ENCODE measurements around the gene SPATA2L.

SPATA2L gene

GRCh38 chr16:89720551-89720812 lies 19.0 kb upstream of the SPATA2L start:
- Mint-ChIP-seq H3K9me3 (no peaks in the 10 kb centered on the region), H3K4me3 (peak overlapping the region; percentile 76), H3K36me3 (ENCODE audit: low read depth) (peaks cover 51% of the 10 kb centered on the region), H3K27me3 (no peaks in the 10 kb centered on the region), H3K4me1 (ENCODE audit: low read depth) (peaks cover 52% of the 10 kb centered on the region), H3K27ac (peak overlapping the region; percentile 91)
- DNase-seq, result no peak

GRCh38 chr16:89717688-89718505 lies 16.4 kb upstream of the SPATA2L start:
- Mint-ChIP-seq H3K36me3 (ENCODE audit: low read depth) (peaks cover 51% of the 10 kb centered on the region), H3K9me3 (no peaks in the 10 kb centered on the region), H3K27ac (peak overlapping the region; percentile 26), H3K4me3 (no peak overlapping the region), H3K4me1 (ENCODE audit: low read depth) (peaks cover 37% of the 10 kb centered on the region), H3K27me3 (no peaks in the 10 kb centered on the region)
- DNase-seq, result no peak

DNA sequence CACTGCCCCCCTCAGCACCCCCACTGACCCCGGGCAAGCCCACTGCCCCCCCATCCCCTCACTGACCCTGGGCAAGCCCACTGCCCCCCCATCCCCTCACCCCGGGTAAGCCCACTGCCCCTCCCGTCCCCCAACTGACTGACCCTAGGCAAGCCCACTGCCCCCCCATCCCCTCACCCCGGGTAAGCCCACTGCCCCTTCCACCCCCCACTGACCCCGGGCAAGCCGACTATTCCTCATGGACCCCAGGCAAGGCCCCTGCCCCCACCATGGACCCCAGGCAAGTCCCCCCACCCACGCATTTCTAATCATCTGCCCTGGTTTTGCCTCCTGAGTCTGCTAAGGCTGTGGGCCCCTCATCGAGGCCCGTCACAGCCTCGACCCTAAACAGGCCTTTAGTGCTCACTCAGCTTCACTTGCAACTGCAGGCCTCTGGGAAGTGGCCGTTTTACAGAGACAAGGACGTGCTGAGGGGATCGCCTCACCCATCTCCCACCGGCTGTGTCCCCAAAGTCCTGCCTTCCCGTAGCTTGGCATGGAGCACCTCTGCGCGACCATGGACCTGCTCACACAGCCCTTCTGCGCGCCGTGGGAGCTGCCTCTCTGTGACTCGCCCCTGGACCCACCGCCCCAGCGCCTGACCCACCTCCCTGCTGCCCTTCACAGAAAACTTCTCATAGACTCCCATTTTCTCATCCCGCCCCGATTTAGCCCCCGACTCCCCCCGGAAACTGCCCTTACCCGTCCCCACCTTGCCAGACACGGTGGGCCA lies 15.6 kb upstream of the SPATA2L start:
- H3K4me1 Mint-ChIP-seq (ENCODE audit: low read depth), result peaks cover 31% of the 10 kb centered on the region
- no peaks in the 10 kb centered on the region for H3K9me3 Mint-ChIP-seq
- H3K27me3 Mint-ChIP-seq, result no peaks in the 10 kb centered on the region
- H3K4me3 Mint-ChIP-seq, result no peak overlapping the region
- H3K36me3 Mint-ChIP-seq (ENCODE audit: low read depth), result peaks cover 51% of the 10 kb centered on the region
- no peak for DNase-seq
- no peak overlapping the region for H3K27ac Mint-ChIP-seq

DNA sequence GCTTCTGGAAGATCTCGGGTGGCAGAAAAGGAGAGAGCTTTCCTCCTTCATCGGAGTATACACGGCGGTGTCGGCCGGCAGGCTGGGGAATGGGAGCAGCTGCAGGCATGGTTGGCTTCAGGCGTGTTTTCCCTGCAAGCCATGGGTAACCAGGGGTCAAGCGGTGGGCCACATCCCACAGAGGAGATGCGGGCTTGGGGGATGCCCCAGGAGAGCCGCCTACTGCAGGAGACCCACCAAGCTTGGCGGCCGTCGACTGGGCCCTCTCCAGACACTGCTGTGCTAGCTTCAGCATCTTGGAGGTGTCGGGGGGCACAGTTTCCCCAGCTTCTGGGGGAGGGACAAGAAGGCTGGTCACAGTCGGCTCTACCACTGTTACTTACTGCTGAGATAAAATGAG lies 15.0 kb upstream of the SPATA2L start:
- no peak overlapping the region for H3K27ac Mint-ChIP-seq

DNA sequence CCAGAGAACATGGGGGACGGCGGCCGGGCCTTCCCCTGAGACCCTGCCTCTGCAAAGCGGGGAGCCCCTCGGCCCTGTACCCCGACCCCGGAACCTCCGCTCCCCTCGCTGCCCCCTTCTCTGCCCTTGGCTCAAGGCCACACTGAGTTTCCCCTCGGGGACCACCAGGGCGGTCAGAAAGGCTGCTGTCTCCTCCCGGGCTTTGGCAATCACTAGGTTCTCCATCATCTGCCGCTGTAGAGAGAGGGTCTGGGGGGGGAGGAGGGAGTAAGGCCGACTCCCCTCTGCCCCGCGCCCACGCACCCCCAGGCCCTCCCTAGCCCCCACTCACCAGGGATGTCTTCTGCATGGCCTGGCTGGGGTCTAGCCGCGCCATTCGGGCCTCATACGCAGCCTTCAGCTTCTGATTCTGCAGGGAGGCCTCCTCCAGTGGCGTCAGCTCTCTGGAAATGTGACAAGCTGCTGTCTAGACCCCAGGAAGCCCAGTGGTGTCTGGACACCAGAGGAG lies 10.8 kb upstream of the SPATA2L start:
- Mint-ChIP-seq H3K27me3 (no peaks in the 10 kb centered on the region), H3K4me3 (peak overlapping the region; percentile 83), H3K36me3 (ENCODE audit: low read depth) (peaks cover 41% of the 10 kb centered on the region), H3K27ac (peak overlapping the region; percentile 82), H3K9me3 (no peaks in the 10 kb centered on the region), H3K4me1 (ENCODE audit: low read depth) (peaks cover 5% of the 10 kb centered on the region)
- no peak for DNase-seq

More for the DNA sequence above, 15.0 kb upstream of the SPATA2L start:
- Mint-ChIP-seq H3K4me3 (no peak overlapping the region), H3K4me1 (ENCODE audit: low read depth) (peaks cover 31% of the 10 kb centered on the region), H3K27me3 (no peaks in the 10 kb centered on the region), H3K9me3 (no peaks in the 10 kb centered on the region), H3K36me3 (ENCODE audit: low read depth) (peaks cover 52% of the 10 kb centered on the region)
- no peak for DNase-seq

- Mint-ChIP-seq H3K36me3 (ENCODE audit: low read depth) (peaks cover 38% of the 10 kb centered on the region), H3K9me3 (no peaks in the 10 kb centered on the region), H3K27ac (peak overlapping the region; percentile 82), H3K4me1 (ENCODE audit: low read depth) (peaks cover 5% of the 10 kb centered on the region), H3K4me3 (peak overlapping the region; percentile 83), H3K27me3 (no peaks in the 10 kb centered on the region)
- DNase-seq, result peak; percentile 91
Measured at GRCh38 chr16:89711601-89712273, 10.2 kb upstream of the SPATA2L start.

DNA sequence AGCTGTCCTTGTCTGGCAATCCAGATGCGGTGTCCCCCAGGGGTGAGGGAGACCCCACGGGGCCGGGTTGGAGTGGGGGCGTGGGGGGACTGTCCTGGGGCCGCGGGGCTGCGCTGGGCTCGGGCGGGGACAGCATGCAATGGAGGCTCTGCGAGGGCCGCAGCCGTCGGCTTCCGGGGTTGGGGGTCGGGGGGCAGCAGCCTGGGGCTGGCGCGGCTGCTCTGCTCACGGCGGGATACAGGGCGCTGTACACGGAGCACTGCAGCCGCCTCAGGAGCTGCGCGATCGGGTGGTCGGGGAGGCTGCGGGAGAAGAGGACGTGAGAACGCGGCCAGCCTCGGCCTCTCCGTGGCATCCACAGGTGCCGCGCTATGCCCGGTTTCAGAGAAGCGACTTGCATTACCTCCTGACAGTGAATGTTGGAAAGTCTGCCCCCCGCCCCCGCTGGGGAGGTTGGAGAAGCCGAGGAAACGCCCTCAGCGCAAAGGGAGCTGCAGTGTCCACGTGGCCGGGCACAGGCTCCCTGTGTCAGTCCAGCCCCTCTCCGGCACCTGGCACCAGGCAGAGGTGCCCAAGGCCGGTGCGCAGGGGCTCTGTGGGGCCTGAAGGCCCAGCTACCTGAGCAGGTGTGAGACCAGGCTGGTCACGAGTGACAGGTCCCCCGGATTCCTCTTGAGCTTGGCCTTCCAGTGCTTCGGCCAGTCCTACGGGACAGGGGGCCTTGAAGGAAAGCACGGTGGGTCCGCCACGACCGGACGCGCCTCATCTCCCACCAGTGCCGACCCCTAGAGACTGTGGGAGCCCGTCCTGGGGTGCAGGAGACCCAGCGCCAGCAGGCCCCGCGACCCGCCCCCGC lies 9.4 kb upstream of the SPATA2L start:
- no peak overlapping the region for H3K27ac Mint-ChIP-seq
- H3K4me3 Mint-ChIP-seq, result peak overlapping the region; percentile 8
- peaks cover 11% of the 10 kb centered on the region for H3K4me1 Mint-ChIP-seq (ENCODE audit: low read depth)
- H3K36me3 Mint-ChIP-seq (ENCODE audit: low read depth), result peaks cover 31% of the 10 kb centered on the region
- no peaks in the 10 kb centered on the region for H3K27me3 Mint-ChIP-seq
- H3K9me3 Mint-ChIP-seq, result no peaks in the 10 kb centered on the region
- DNase-seq, result no peak

DNA sequence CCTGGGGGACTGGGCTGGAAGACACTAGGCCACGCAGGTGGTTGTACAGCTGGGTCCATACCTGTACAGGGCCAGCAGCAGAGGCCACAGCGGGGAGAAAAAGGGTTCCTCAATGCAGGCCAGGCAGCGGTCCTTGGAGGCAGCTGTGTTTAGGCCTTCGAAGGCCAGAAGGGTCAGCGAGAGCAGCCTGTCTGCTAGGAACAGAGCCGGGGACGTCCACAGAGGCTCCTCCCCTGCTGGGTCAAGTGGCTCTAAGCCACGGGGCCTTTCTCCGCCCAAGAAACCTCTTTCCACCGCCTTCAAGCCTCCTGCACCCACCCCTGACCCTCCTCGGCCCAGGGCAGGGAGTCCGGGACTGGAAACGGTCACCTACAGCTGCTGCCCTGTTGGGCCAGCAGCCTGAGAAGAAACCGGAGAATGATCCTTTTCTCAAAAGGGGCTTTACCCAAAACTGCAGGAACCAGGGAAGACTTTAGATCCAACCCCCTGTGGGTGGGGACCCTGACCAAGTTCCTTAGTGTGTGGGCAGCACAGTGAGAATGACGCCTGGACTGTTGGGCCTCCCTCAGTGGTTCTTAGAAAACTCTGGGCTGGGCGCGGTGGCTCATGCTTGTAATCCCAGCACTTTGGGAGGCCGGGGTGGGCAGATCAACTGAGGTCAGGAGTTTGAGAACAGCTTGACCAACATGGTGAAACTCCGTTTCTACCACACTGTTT lies 8.4 kb upstream of the SPATA2L start:
- Mint-ChIP-seq H3K4me1 (ENCODE audit: low read depth) (peaks cover 12% of the 10 kb centered on the region), H3K27ac (no peak overlapping the region), H3K4me3 (peak overlapping the region; percentile 44)

GRCh38 chr16:89709166-89709565 lies 7.7 kb upstream of the SPATA2L start:
- Mint-ChIP-seq H3K27ac (no peak overlapping the region), H3K36me3 (ENCODE audit: low read depth) (peaks cover 16% of the 10 kb centered on the region), H3K9me3 (no peaks in the 10 kb centered on the region), H3K4me1 (ENCODE audit: low read depth) (peaks cover 9% of the 10 kb centered on the region), H3K4me3 (no peak overlapping the region), H3K27me3 (no peaks in the 10 kb centered on the region)
- DNase-seq, result no peak

More for the DNA sequence above, 8.4 kb upstream of the SPATA2L start:
- Mint-ChIP-seq H3K36me3 (ENCODE audit: low read depth) (peaks cover 23% of the 10 kb centered on the region), H3K9me3 (no peaks in the 10 kb centered on the region), H3K27me3 (no peaks in the 10 kb centered on the region)
- no peak for DNase-seq

DNA sequence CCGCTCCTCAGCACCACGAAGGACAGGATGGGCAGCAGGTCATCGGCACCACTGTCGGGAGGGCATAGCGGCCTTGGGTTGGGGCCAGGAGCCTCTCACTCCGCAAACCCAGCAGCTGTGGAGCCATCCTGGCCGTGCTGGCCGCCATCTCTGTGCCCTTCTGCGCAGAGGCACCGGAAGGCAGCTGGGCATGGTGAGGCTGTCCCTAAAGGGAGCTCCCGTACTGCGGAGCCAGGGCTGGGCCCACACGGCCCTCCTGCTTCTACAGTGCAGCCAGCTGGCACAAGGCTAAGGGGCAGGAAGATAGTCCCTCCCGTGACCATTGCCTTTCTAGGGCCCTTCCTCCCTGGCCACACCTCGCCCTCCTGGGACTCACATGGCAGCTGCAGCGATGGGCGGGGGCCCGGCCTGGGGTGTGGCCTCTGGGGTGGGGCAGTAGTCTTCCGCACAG lies 7.0 kb upstream of the SPATA2L start:
- Mint-ChIP-seq H3K27ac (no peak overlapping the region), H3K27me3 (no peaks in the 10 kb centered on the region), H3K9me3 (no peaks in the 10 kb centered on the region), H3K36me3 (ENCODE audit: low read depth) (peaks cover 9% of the 10 kb centered on the region), H3K4me1 (ENCODE audit: low read depth) (peaks cover 7% of the 10 kb centered on the region), H3K4me3 (no peak overlapping the region)
- no peak for DNase-seq

GRCh38 chr16:89707695-89708094 lies 6.2 kb upstream of the SPATA2L start:
- Mint-ChIP-seq H3K36me3 (ENCODE audit: low read depth) (peaks cover 8% of the 10 kb centered on the region), H3K4me3 (no peak overlapping the region), H3K27ac (no peak overlapping the region), H3K9me3 (no peaks in the 10 kb centered on the region), H3K27me3 (no peaks in the 10 kb centered on the region), H3K4me1 (ENCODE audit: low read depth) (peaks cover 11% of the 10 kb centered on the region)
- no peak for DNase-seq

- H3K4me3 Mint-ChIP-seq, result no peak overlapping the region
- peaks cover 17% of the 10 kb centered on the region for H3K4me1 Mint-ChIP-seq (ENCODE audit: low read depth)
- H3K27me3 Mint-ChIP-seq, result no peaks in the 10 kb centered on the region
- no peaks in the 10 kb centered on the region for H3K9me3 Mint-ChIP-seq
- no peak for DNase-seq
- H3K36me3 Mint-ChIP-seq (ENCODE audit: low read depth), result no peaks in the 10 kb centered on the region
- H3K27ac Mint-ChIP-seq, result no peak overlapping the region
Measured at GRCh38 chr16:89706518-89707260, 5.2 kb upstream of the SPATA2L start.

DNA sequence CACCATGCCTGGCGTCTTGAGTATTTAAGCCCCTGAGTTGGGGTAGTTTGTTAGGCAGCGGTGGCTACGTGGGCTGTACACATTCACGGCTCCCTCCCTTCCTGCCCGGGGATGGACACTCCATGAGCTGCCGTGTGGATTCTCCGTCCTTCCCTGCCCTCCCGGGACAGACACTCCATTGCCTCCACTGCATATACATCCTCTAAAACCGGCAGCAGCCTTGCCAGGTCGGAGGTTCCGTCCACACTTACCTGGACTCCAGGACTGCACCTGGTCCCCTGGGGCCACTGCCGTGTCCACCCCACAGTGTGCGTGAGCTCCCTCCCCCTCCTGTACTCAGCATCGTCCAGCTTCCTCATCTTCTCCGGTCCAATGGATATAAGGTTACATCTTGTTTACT lies 3.5 kb upstream of the SPATA2L start:
- Mint-ChIP-seq H3K27ac (no peak overlapping the region), H3K4me3 (no peak overlapping the region), H3K36me3 (ENCODE audit: low read depth) (peaks cover under 1% of the 10 kb centered on the region), H3K27me3 (no peaks in the 10 kb centered on the region), H3K4me1 (ENCODE audit: low read depth) (peaks cover 25% of the 10 kb centered on the region), H3K9me3 (no peaks in the 10 kb centered on the region)
- DNase-seq, result no peak

Data from activated T-cell treated with anti-CD3 and anti-CD28 coated beads, Interleukin-2, amount 50 U/mL, for 24 hours (primary cell).